HUES64 (cell line): ENCODE data around the gene PLCL1.
"Not testable (repeated sequence)": the region's sequence is repeated elsewhere in the genome, so short reads cannot be mapped to it uniquely, and the experiment has no call there.

Experiments
- H3K27ac ChIP-seq: 2 replicates; pipeline ENCODE4 v1.7.0; 2013; ENCODE audit warnings: low read depth, low read length, inconsistent platforms
- H3K27me3 ChIP-seq: 2 replicates; pipeline ENCODE4 v1.6.1; 2013; ENCODE audit warnings: mild to moderate bottlenecking, low read length; ENCODE audit not compliant: insufficient read depth
- H3K36me3 ChIP-seq: 2 replicates; pipeline ENCODE4 v1.6.1; 2013; ENCODE audit warnings: mild to moderate bottlenecking, low read length; ENCODE audit not compliant: insufficient read depth
- H3K4me1 ChIP-seq: 2 replicates; pipeline ENCODE4 v1.6.1; 2013; ENCODE audit warnings: mild to moderate bottlenecking, low read length, moderate library complexity; ENCODE audit not compliant: insufficient read depth
- H3K4me3 ChIP-seq: 2 replicates; pipeline ENCODE4 v1.5.1; 2013; ENCODE audit warnings: mild to moderate bottlenecking, low read length, moderate library complexity
- H3K9ac ChIP-seq: 2 replicates; pipeline ENCODE4 v1.6.1; 2013; ENCODE audit warnings: mild to moderate bottlenecking, low read depth, low read length
- H3K9me3 ChIP-seq: 2 replicates; pipeline ENCODE4 v1.6.1; 2013; ENCODE audit warnings: low read depth, low read length; ENCODE audit not compliant: insufficient read depth
- WGBS: fragments of 150-250, 120-280 bp; methylation state at CpG from one replicate; pipeline ENCODE4 v1.1.7; 2013; ENCODE audit warnings: missing lambda C conversion rate; 5-methylcytosine and 5-hydroxymethylcytosine counted together

The PLCL1 gene

DNA sequence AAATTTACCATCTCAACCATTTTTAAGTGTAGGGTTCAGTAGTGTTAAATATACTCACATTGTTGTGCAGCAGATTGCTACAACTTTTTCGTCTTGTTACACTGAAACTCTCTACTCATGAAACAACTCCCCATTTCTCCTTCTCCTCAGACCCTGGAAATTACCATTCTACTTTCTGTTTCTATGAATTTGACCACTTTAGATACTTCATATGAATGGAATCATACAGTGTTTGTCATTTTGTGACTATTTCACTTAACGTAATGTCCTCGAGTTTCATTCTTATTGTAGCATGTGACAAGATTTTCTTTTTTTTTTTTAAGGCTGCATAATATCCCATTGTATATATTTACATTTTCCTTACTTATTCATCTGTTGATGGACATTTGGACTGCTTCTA is 203.8 kb downstream of the PLCL1 start:
- no peaks in the 10 kb centered on the region for H3K4me1 ChIP-seq
- no peaks in the 10 kb centered on the region for H3K9me3 ChIP-seq
- H3K9ac ChIP-seq = no peak overlapping the region
- H3K4me3 ChIP-seq = no peak overlapping the region
- WGBS = 94% methylated on average over 1 of the region's 3 CpGs
- no peak overlapping the region for H3K27ac ChIP-seq
- H3K36me3 ChIP-seq = no peaks in the 10 kb centered on the region
- no peaks in the 10 kb centered on the region for H3K27me3 ChIP-seq

DNA sequence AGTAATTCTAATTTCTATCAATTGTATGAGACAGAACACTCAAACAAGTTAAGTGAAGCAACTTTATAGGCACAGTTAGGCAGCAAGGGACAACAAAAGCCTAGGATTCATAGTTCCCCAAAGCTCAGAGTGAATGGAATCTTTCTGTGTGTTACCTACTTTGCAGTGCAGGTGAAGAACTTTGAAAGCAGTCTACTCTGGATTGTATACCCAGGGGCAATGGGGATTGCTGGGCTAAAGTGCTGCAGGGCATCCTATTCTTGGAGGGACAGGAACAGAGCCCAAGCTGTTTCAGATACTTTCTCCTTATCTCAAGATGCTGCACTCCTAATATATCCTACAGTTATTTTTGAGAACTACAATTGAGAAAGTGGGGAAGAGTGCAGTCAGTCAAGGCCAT is 207.6 kb downstream of the PLCL1 start:
- no peaks in the 10 kb centered on the region for H3K9me3 ChIP-seq
- no peak overlapping the region for H3K4me3 ChIP-seq
- H3K9ac ChIP-seq = no peak overlapping the region
- no peak overlapping the region for H3K27ac ChIP-seq
- H3K36me3 ChIP-seq = no peaks in the 10 kb centered on the region
- H3K4me1 ChIP-seq = no peaks in the 10 kb centered on the region
- H3K27me3 ChIP-seq = no peaks in the 10 kb centered on the region

DNA sequence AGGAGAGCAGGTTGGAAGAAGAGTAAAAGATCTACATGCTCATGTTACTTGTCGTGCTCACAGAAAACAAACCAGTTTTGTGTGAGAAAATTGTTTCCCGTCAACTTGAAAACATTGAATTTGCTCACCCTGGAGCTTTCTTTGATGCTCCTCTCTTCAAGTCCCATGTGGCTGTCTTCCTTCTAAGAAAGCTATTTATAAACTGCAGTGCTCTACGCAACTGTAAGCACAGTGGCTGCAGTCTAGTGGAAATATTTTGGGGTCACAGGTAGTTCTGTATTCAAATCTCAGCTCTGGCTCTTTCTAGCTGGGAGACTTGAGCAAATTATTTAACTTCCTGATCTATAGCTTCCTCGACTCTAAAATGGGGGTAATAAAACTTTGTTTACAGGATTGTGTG is 211.8 kb downstream of the PLCL1 start:
- Histone ChIP-seq H3K9ac (no peak overlapping the region), H3K27ac (no peak overlapping the region), H3K4me3 (no peak overlapping the region), H3K9me3 (no peaks in the 10 kb centered on the region), H3K4me1 (no peaks in the 10 kb centered on the region), H3K27me3 (no peaks in the 10 kb centered on the region), H3K36me3 (no peaks in the 10 kb centered on the region)
- 95% methylated on average over 4 of the region's 4 CpGs for WGBS

DNA sequence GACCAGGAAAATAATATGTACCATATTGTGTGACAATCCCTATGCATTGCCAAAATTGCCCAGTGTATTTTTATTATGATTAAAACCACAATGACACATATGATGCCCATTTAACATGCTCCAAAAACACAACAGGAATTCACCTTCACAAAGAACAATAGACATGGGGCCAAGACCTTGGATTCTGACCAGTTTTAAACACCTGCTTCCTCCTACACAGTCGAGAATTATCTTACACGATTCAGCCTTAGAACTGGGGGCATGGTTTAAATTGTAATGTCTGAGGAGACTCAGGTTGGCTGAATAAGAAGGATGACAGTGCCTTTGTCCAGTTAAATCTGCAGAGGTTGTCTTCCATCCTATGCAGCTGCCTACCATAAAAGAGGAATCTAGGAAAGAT is 212.7 kb downstream of the PLCL1 start:
- H3K36me3 ChIP-seq = no peaks in the 10 kb centered on the region
- 100% methylated on average over 2 of the region's 2 CpGs for WGBS

DNA sequence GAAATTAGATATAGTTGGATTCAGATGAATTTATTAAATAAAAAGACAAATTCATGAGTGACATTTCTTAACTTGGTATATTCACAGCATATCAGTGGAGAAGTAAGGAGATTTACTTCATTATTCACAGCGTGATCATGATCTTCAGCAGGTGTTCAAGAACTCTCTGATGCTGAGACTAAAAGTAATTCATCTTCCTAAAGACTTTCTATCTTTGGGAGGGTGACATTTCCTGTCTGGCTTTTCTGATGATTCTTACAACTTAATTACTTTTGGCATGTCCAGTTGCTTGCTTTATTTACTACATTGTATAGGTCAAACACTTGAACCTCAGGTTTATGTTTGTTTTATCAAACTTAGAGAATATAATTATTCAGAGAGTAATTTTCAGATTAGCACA is 224.6 kb downstream of the PLCL1 start:
- Histone ChIP-seq H3K27me3 (no peaks in the 10 kb centered on the region), H3K4me1 (no peaks in the 10 kb centered on the region), H3K4me3 (no peak overlapping the region), H3K27ac (no peak overlapping the region), H3K36me3 (no peaks in the 10 kb centered on the region), H3K9me3 (no peaks in the 10 kb centered on the region), H3K9ac (no peak overlapping the region)
- 100% methylated on average over 1 of the region's 1 CpG for WGBS

More for the DNA sequence above, 212.7 kb downstream of the PLCL1 start:
- Histone ChIP-seq H3K27me3 (no peaks in the 10 kb centered on the region), H3K4me1 (no peaks in the 10 kb centered on the region), H3K4me3 (no peak overlapping the region), H3K9me3 (no peaks in the 10 kb centered on the region), H3K9ac (no peak overlapping the region), H3K27ac (no peak overlapping the region)

DNA sequence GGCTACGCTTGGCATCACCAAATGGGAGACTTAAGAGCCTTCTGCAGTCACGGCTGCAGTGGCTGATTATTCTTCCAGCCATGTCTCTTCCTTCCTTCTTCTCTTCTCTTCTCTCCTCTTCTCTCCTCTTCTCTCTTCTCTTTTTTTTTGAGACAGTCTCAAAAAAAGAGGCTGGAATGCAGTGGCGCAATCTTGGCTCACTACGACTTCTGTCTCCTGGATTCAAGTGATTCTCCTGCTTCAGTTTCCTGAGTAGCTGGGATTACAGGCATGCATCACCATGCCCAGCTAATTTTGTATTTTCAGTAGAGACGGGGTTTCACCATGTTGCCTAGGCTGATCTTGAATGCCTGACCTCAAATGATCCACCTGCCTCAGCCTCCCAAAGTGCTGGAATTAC is 225.2 kb downstream of the PLCL1 start:
- not testable (repeated sequence) for H3K4me3 ChIP-seq, H3K9ac ChIP-seq, H3K4me1 ChIP-seq, H3K27ac ChIP-seq, H3K36me3 ChIP-seq, H3K9me3 ChIP-seq, H3K27me3 ChIP-seq
- WGBS = 94% methylated on average over 4 of the region's 5 CpGs

DNA sequence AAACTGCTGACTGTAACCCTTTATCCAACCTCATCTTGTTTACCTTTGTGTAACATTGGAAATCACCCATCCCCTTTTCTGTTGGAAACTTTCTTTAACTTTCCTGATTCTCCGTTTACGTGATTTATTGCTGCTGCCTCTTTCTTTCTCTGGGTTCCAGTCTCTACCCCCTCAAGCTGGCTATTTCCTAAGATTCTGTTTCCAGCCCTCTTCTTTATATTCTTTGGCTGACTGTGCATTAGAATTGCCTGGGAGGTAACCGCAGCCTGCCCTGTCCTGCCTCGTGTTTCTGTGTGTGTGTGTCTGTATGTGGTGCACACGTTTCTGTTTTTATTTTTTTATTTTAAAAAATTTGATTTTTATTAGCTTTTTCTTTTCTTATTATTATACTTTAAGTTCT is 229.2 kb downstream of the PLCL1 start:
- Histone ChIP-seq H3K9me3 (no peaks in the 10 kb centered on the region), H3K9ac (no peak overlapping the region), H3K27ac (no peak overlapping the region), H3K4me1 (no peaks in the 10 kb centered on the region), H3K36me3 (no peaks in the 10 kb centered on the region), H3K27me3 (no peaks in the 10 kb centered on the region), H3K4me3 (no peak overlapping the region)
- WGBS = 100% methylated on average over 3 of the region's 5 CpGs

DNA sequence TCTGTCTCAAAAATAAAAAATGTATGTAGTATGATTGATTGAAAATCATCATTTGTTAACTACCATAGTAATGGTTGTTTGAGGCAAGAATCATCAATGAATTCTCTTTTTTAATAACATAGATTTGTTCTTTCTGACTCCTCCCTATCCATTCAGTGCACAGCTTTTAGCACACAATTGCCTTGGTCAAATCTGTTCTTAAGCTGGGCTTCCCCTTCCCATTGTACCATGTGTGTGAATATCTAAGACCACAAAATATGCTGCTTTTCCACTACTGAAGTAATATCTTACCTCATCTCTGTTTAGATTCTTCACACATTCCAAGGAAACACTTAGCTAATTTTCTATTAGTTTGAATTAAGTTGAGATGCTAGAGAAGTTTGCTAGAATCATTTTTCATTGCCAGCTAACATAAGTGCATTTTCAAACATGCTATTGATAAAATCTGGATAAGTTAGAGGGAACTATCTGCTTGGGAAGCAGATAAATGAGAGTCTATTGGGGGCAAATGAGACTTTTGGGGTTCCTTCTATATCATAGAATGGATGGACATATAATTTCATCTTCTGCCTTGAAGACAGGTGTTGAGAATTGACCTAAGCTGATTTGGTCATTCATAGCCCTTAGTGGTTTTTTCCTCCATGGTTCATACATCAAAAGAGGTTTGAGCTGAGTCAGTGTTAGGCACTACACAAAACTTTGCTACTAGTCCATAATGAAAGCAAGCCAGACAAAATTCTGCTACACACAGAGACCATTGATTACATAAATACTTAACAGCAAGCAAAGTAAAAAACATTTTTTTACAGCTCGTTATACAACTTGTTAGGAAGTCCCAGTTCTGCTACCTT is 231.9 kb downstream of the PLCL1 start:
- WGBS = 6% methylated on average over 1 of the region's 1 CpG
- H3K27ac ChIP-seq = no peak overlapping the region
- peaks cover 4% of the 10 kb centered on the region; the same call in 1 of the 2 replicates for H3K4me1 ChIP-seq
- no peaks in the 10 kb centered on the region for H3K9me3 ChIP-seq
- H3K36me3 ChIP-seq = no peaks in the 10 kb centered on the region
- H3K9ac ChIP-seq = no peak overlapping the region
- H3K27me3 ChIP-seq = no peaks in the 10 kb centered on the region
- no peak overlapping the region for H3K4me3 ChIP-seq

DNA sequence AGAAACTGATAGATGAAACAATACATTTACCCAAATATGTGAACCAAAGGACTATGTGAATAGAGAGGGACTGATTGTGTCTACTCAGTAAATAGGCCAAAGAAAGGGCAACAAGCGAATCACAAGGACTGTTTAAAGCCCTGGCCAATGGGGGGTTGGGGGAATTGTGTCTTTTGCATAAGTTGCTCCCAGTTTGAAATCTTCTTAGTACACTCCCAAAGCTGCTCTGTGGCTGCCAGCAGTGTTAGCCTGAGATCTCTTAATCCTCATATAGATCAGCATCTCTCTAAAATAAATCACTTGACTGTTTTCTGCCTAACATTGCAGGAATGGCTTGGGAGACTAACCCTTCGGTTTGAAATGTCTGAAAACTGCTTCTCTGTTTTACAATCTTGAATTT is 236.4 kb downstream of the PLCL1 start:
- Histone ChIP-seq H3K27me3 (no peaks in the 10 kb centered on the region), H3K4me1 (peaks cover 5% of the 10 kb centered on the region; the same call in 1 of the 2 replicates), H3K9ac (no peak overlapping the region), H3K4me3 (no peak overlapping the region), H3K9me3 (no peaks in the 10 kb centered on the region), H3K27ac (no peak overlapping the region), H3K36me3 (no peaks in the 10 kb centered on the region)
- 44% methylated on average over 2 of the region's 2 CpGs for WGBS

DNA sequence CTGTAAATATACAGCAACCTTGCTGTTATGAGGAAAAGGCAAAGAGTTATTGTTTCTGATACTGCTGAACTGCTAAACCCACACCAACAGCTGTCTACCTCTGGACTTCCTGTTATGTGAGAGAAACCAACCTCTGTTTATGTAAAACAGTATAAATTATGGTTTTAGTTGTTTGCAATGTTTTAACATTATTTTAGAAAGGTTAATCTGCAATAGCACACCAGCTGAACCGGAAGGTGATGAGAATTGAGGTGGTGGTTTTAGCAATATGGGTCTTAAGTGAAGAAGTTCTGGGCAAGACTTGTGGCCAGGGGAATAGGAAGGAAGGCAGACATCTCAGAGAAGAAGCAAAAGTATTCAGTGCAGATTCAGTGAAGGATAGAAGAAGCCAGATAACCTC is 237.8 kb downstream of the PLCL1 start:
- peaks cover 8% of the 10 kb centered on the region; the same call in 1 of the 2 replicates for H3K4me1 ChIP-seq
- no peak overlapping the region for H3K9ac ChIP-seq
- no peak overlapping the region for H3K4me3 ChIP-seq
- H3K36me3 ChIP-seq = no peaks in the 10 kb centered on the region
- no peaks in the 10 kb centered on the region for H3K9me3 ChIP-seq
- WGBS = 88% methylated on average over 1 of the region's 1 CpG
- H3K27ac ChIP-seq = no peak overlapping the region
- H3K27me3 ChIP-seq = no peaks in the 10 kb centered on the region

DNA sequence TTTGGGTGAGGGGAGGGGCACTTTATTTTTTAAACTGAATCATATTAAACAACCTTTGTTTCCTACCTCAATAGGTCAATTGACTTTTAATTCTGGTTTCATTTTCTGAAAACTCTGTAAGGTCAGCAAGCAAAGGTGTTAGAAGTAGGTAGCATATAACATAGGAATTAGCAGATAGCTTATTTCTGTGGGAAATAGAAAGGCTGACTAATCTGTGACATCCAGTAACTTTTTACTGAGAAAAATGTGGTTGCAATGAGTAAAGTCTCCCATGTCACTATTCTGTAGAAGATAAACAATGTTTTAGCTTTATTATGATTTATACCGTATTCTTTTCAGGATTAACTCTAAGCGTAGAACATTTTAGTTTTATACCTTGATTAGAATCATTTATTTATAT is 240.4 kb downstream of the PLCL1 start:
- H3K4me1 ChIP-seq = peaks cover 8% of the 10 kb centered on the region; the same call in 1 of the 2 replicates
- no peaks in the 10 kb centered on the region for H3K36me3 ChIP-seq
- no peak overlapping the region for H3K4me3 ChIP-seq
- no peaks in the 10 kb centered on the region for H3K9me3 ChIP-seq
- no peaks in the 10 kb centered on the region for H3K27me3 ChIP-seq
- WGBS = no CpG with 5 or more reads among the region's 2 CpGs
- H3K27ac ChIP-seq = no peak overlapping the region
- H3K9ac ChIP-seq = no peak overlapping the region

DNA sequence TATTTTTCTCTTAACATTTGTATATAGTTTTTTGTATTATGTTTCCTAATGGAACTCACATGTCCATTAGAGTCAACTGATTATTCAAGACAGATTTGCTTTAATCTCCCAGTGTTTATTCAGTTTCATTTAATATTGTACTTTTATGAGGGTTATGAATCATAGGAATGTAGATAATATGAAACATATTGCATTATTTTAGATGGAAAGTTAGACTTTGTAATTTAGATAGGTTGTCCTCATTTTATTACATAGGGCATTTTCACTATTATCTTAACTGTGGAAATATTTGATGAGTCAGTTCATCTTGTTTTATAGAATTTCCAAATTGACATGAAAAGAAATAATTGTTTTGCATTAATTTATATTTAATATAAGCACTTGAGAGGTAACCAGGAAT is 240.8 kb downstream of the PLCL1 start:
- H3K4me1 ChIP-seq = peaks cover 8% of the 10 kb centered on the region; the same call in 1 of the 2 replicates

More for the DNA sequence above, 240.8 kb downstream of the PLCL1 start:
- Histone ChIP-seq H3K4me3 (no peak overlapping the region), H3K9me3 (no peaks in the 10 kb centered on the region), H3K27me3 (no peaks in the 10 kb centered on the region), H3K9ac (no peak overlapping the region), H3K27ac (no peak overlapping the region), H3K36me3 (no peaks in the 10 kb centered on the region)
